ENCODE measurements around the gene ATP2C2.

ATP2C2 gene

GRCh38 chr16:84464116-84464515, 95.8 kb downstream of the ATP2C2 start:
- Histone ChIP-seq H3K9ac (ENCODE audit: low read depth, low read length) (no peak overlapping the region), H3K9me3 (ENCODE audit: control insufficient read depth, insufficient read depth, low read length) (peaks cover 5% of the 10 kb centered on the region; the same call in 1 of the 2 replicates), H3K27me3 (ENCODE audit: control insufficient read depth, insufficient read depth, low read length) (no peaks in the 10 kb centered on the region), H3K4me1 (ENCODE audit: control insufficient read depth, insufficient read depth, low read length) (no peaks in the 10 kb centered on the region), H3K27ac (ENCODE audit: low read depth, low read length) (no peak overlapping the region), H3K4me3 (ENCODE audit: low read depth, low read length) (no peak overlapping the region), H3K36me3 (ENCODE audit: control insufficient read depth, insufficient read depth, low read length) (peaks cover 2% of the 10 kb centered on the region; the same call in 1 of the 2 replicates)

GRCh38 chr16:84465154-84465553, 96.8 kb downstream of the ATP2C2 start:
- peaks cover 2% of the 10 kb centered on the region; the same call in 1 of the 2 replicates for H3K36me3 ChIP-seq (ENCODE audit: control insufficient read depth, insufficient read depth, low read length)

GRCh38 chr16:84466692-84467091, 98.4 kb downstream of the ATP2C2 start:
- H3K36me3 ChIP-seq (ENCODE audit: control insufficient read depth, insufficient read depth, low read length), result peaks cover 2% of the 10 kb centered on the region; the same call in 1 of the 2 replicates
- no peaks in the 10 kb centered on the region for H3K27me3 ChIP-seq (ENCODE audit: control insufficient read depth, insufficient read depth, low read length)
- H3K9me3 ChIP-seq (ENCODE audit: control insufficient read depth, insufficient read depth, low read length), result peaks cover 5% of the 10 kb centered on the region; the same call in 1 of the 2 replicates
- no peak overlapping the region for H3K27ac ChIP-seq (ENCODE audit: low read depth, low read length)
- no peaks in the 10 kb centered on the region for H3K4me1 ChIP-seq (ENCODE audit: control insufficient read depth, insufficient read depth, low read length)
- no peak overlapping the region for H3K9ac ChIP-seq (ENCODE audit: low read depth, low read length)
- H3K4me3 ChIP-seq (ENCODE audit: low read depth, low read length), result no peak overlapping the region

More at GRCh38 chr16:84465154-84465553, 96.8 kb downstream of the ATP2C2 start:
- Histone ChIP-seq H3K4me3 (ENCODE audit: low read depth, low read length) (no peak overlapping the region), H3K9ac (ENCODE audit: low read depth, low read length) (no peak overlapping the region), H3K27ac (ENCODE audit: low read depth, low read length) (no peak overlapping the region), H3K4me1 (ENCODE audit: control insufficient read depth, insufficient read depth, low read length) (no peaks in the 10 kb centered on the region), H3K27me3 (ENCODE audit: control insufficient read depth, insufficient read depth, low read length) (no peaks in the 10 kb centered on the region), H3K9me3 (ENCODE audit: control insufficient read depth, insufficient read depth, low read length) (peaks cover 5% of the 10 kb centered on the region; the same call in 1 of the 2 replicates)

- H3K36me3 ChIP-seq (ENCODE audit: control insufficient read depth, insufficient read depth, low read length), result peaks cover 2% of the 10 kb centered on the region; the same call in 1 of the 2 replicates
- no peaks in the 10 kb centered on the region for H3K4me1 ChIP-seq (ENCODE audit: control insufficient read depth, insufficient read depth, low read length)
Observed at GRCh38 chr16:84467256-84467655, 98.9 kb downstream of the ATP2C2 start.

GRCh38 chr16:84467709-84468108, 99.4 kb downstream of the ATP2C2 start:
- H3K4me3 ChIP-seq (ENCODE audit: low read depth, low read length), result no peak overlapping the region
- peaks cover 2% of the 10 kb centered on the region; the same call in 1 of the 2 replicates for H3K36me3 ChIP-seq (ENCODE audit: control insufficient read depth, insufficient read depth, low read length)
- no peaks in the 10 kb centered on the region for H3K27me3 ChIP-seq (ENCODE audit: control insufficient read depth, insufficient read depth, low read length)

More at GRCh38 chr16:84467256-84467655, 98.9 kb downstream of the ATP2C2 start:
- H3K9me3 ChIP-seq (ENCODE audit: control insufficient read depth, insufficient read depth, low read length), result peaks cover 5% of the 10 kb centered on the region; the same call in 1 of the 2 replicates
- H3K27ac ChIP-seq (ENCODE audit: low read depth, low read length), result no peak overlapping the region
- no peak overlapping the region for H3K9ac ChIP-seq (ENCODE audit: low read depth, low read length)
- H3K4me3 ChIP-seq (ENCODE audit: low read depth, low read length), result no peak overlapping the region
- no peaks in the 10 kb centered on the region for H3K27me3 ChIP-seq (ENCODE audit: control insufficient read depth, insufficient read depth, low read length)

GRCh38 chr16:84471316-84471715, 103.0 kb downstream of the ATP2C2 start:
- peaks cover 8% of the 10 kb centered on the region for H3K9me3 ChIP-seq (ENCODE audit: control insufficient read depth, insufficient read depth, low read length)
- H3K4me3 ChIP-seq (ENCODE audit: low read depth, low read length), result no peak overlapping the region
- no peaks in the 10 kb centered on the region for H3K27me3 ChIP-seq (ENCODE audit: control insufficient read depth, insufficient read depth, low read length)
- peaks cover 2% of the 10 kb centered on the region; the same call in 1 of the 2 replicates for H3K36me3 ChIP-seq (ENCODE audit: control insufficient read depth, insufficient read depth, low read length)
- no peak overlapping the region for H3K9ac ChIP-seq (ENCODE audit: low read depth, low read length)
- no peaks in the 10 kb centered on the region for H3K4me1 ChIP-seq (ENCODE audit: control insufficient read depth, insufficient read depth, low read length)
- no peak overlapping the region for H3K27ac ChIP-seq (ENCODE audit: low read depth, low read length)

More at GRCh38 chr16:84467709-84468108, 99.4 kb downstream of the ATP2C2 start:
- no peaks in the 10 kb centered on the region for H3K4me1 ChIP-seq (ENCODE audit: control insufficient read depth, insufficient read depth, low read length)
- H3K9ac ChIP-seq (ENCODE audit: low read depth, low read length), result no peak overlapping the region
- no peak overlapping the region for H3K27ac ChIP-seq (ENCODE audit: low read depth, low read length)
- H3K9me3 ChIP-seq (ENCODE audit: control insufficient read depth, insufficient read depth, low read length), result peaks cover 5% of the 10 kb centered on the region; the same call in 1 of the 2 replicates

- Histone ChIP-seq H3K27me3 (ENCODE audit: control insufficient read depth, insufficient read depth, low read length) (no peaks in the 10 kb centered on the region), H3K4me1 (ENCODE audit: control insufficient read depth, insufficient read depth, low read length) (no peaks in the 10 kb centered on the region), H3K9ac (ENCODE audit: low read depth, low read length) (no peak overlapping the region), H3K36me3 (ENCODE audit: control insufficient read depth, insufficient read depth, low read length) (peaks cover 2% of the 10 kb centered on the region; the same call in 1 of the 2 replicates), H3K9me3 (ENCODE audit: control insufficient read depth, insufficient read depth, low read length) (peaks cover 8% of the 10 kb centered on the region), H3K4me3 (ENCODE audit: low read depth, low read length) (no peak overlapping the region), H3K27ac (ENCODE audit: low read depth, low read length) (no peak overlapping the region)
Observed at GRCh38 chr16:84471966-84472365, 103.6 kb downstream of the ATP2C2 start.

- no peak overlapping the region for H3K27ac ChIP-seq (ENCODE audit: low read depth, low read length)
- peaks cover 3% of the 10 kb centered on the region; the same call in 1 of the 2 replicates for H3K9me3 ChIP-seq (ENCODE audit: control insufficient read depth, insufficient read depth, low read length)
- no peaks in the 10 kb centered on the region for H3K27me3 ChIP-seq (ENCODE audit: control insufficient read depth, insufficient read depth, low read length)
- H3K4me1 ChIP-seq (ENCODE audit: control insufficient read depth, insufficient read depth, low read length), result no peaks in the 10 kb centered on the region
- no peak overlapping the region for H3K4me3 ChIP-seq (ENCODE audit: low read depth, low read length)
- H3K9ac ChIP-seq (ENCODE audit: low read depth, low read length), result no peak overlapping the region
- peaks cover 6% of the 10 kb centered on the region; the same call in 1 of the 2 replicates for H3K36me3 ChIP-seq (ENCODE audit: control insufficient read depth, insufficient read depth, low read length)
Observed at GRCh38 chr16:84475643-84476240, 107.4 kb downstream of the ATP2C2 start.

GRCh38 chr16:84476401-84476800, 108.1 kb downstream of the ATP2C2 start:
- no peaks in the 10 kb centered on the region for H3K27me3 ChIP-seq (ENCODE audit: control insufficient read depth, insufficient read depth, low read length)
- peaks cover 3% of the 10 kb centered on the region; the same call in 1 of the 2 replicates for H3K9me3 ChIP-seq (ENCODE audit: control insufficient read depth, insufficient read depth, low read length)
- no peak overlapping the region for H3K27ac ChIP-seq (ENCODE audit: low read depth, low read length)
- H3K4me3 ChIP-seq (ENCODE audit: low read depth, low read length), result no peak overlapping the region
- H3K9ac ChIP-seq (ENCODE audit: low read depth, low read length), result no peak overlapping the region
- no peaks in the 10 kb centered on the region for H3K4me1 ChIP-seq (ENCODE audit: control insufficient read depth, insufficient read depth, low read length)
- peaks cover 6% of the 10 kb centered on the region; the same call in 1 of the 2 replicates for H3K36me3 ChIP-seq (ENCODE audit: control insufficient read depth, insufficient read depth, low read length)

- H3K9me3 ChIP-seq (ENCODE audit: control insufficient read depth, insufficient read depth, low read length), result peaks cover 3% of the 10 kb centered on the region; the same call in 1 of the 2 replicates
- H3K4me1 ChIP-seq (ENCODE audit: control insufficient read depth, insufficient read depth, low read length), result no peaks in the 10 kb centered on the region
- peaks cover 9% of the 10 kb centered on the region; the same call in 1 of the 2 replicates for H3K36me3 ChIP-seq (ENCODE audit: control insufficient read depth, insufficient read depth, low read length)
- no peak overlapping the region for H3K4me3 ChIP-seq (ENCODE audit: low read depth, low read length)
- H3K27ac ChIP-seq (ENCODE audit: low read depth, low read length), result no peak overlapping the region
- no peaks in the 10 kb centered on the region for H3K27me3 ChIP-seq (ENCODE audit: control insufficient read depth, insufficient read depth, low read length)
- no peak overlapping the region for H3K9ac ChIP-seq (ENCODE audit: low read depth, low read length)
Observed at GRCh38 chr16:84477661-84478060, 109.3 kb downstream of the ATP2C2 start.
